ENCODE results near the gene EXPH5.

Gene EXPH5

GRCh38 chr11:108624196-108624925 lies 30.8 kb upstream of the EXPH5 start:
- Histone ChIP-seq H3K4me3 (ENCODE audit: low read length, poor library complexity, severe bottlenecking) (no peak overlapping the region), H4K20me1 (ENCODE audit: insufficient read depth, low read length, poor library complexity, severe bottlenecking) (no peaks in the 10 kb centered on the region), H3F3A (ENCODE audit: low read depth) (no peaks in the 10 kb centered on the region), H2AFZ (ENCODE audit: low read length) (no peak overlapping the region), H3K9me3 (ENCODE audit: insufficient read depth, low read depth, low read length) (0 out of 2 replicates have a peak, but pooled peaks cover 3% of the 10 kb centered on the region), H3K36me3 (ENCODE audit: insufficient read depth, low read length) (no peaks in the 10 kb centered on the region), H3K9ac (ENCODE audit: low read depth, low read length, poor library complexity, severe bottlenecking) (no peak overlapping the region), H3K4me1 (ENCODE audit: insufficient read depth, low read length, poor library complexity, severe bottlenecking) (peaks cover 8% of the 10 kb centered on the region), H3K4me2 (ENCODE audit: low read depth, low read length, poor library complexity, severe bottlenecking) (no peak overlapping the region), H3K9me2 (replicated peaks; ENCODE audit: low read depth, low read length) (no peaks in the 10 kb centered on the region), H3K27me3 (ENCODE audit: insufficient read depth, low read length, poor library complexity, severe bottlenecking) (no peaks in the 10 kb centered on the region), H3K79me2 (ENCODE audit: insufficient read depth, low read length) (no peaks in the 10 kb centered on the region)
- TF ChIP-seq EZH2phosphoT487 (IDR thresholded peaks at IDR 0.05; ENCODE audit: borderline replicate concordance) (no peak), CTCF (conservative IDR thresholded peaks at IDR 0.05; ENCODE audit: low read length) (no peak)

- Histone ChIP-seq H3K27me3 (ENCODE audit: insufficient read depth, low read length, poor library complexity, severe bottlenecking) (no peaks in the 10 kb centered on the region), H4K20me1 (ENCODE audit: insufficient read depth, low read length, poor library complexity, severe bottlenecking) (no peaks in the 10 kb centered on the region), H3K36me3 (ENCODE audit: insufficient read depth, low read length) (no peaks in the 10 kb centered on the region), H3K4me2 (ENCODE audit: low read depth, low read length, poor library complexity, severe bottlenecking) (no peak overlapping the region), H3K79me2 (ENCODE audit: insufficient read depth, low read length) (no peaks in the 10 kb centered on the region), H3K9me3 (ENCODE audit: insufficient read depth, low read depth, low read length) (no peaks in the 10 kb centered on the region), H2AFZ (ENCODE audit: low read length) (no peak overlapping the region), H3K4me1 (ENCODE audit: insufficient read depth, low read length, poor library complexity, severe bottlenecking) (peaks cover 8% of the 10 kb centered on the region), H3F3A (ENCODE audit: low read depth) (no peaks in the 10 kb centered on the region), H3K9ac (ENCODE audit: low read depth, low read length, poor library complexity, severe bottlenecking) (no peak overlapping the region), H3K9me2 (replicated peaks; ENCODE audit: low read depth, low read length) (no peaks in the 10 kb centered on the region), H3K4me3 (ENCODE audit: low read length, poor library complexity, severe bottlenecking) (no peak overlapping the region)
- TF ChIP-seq CTCF (conservative IDR thresholded peaks at IDR 0.05; ENCODE audit: low read length) = no peak
Measured at GRCh38 chr11:108622341-108622740, 28.8 kb upstream of the EXPH5 start.

DNA sequence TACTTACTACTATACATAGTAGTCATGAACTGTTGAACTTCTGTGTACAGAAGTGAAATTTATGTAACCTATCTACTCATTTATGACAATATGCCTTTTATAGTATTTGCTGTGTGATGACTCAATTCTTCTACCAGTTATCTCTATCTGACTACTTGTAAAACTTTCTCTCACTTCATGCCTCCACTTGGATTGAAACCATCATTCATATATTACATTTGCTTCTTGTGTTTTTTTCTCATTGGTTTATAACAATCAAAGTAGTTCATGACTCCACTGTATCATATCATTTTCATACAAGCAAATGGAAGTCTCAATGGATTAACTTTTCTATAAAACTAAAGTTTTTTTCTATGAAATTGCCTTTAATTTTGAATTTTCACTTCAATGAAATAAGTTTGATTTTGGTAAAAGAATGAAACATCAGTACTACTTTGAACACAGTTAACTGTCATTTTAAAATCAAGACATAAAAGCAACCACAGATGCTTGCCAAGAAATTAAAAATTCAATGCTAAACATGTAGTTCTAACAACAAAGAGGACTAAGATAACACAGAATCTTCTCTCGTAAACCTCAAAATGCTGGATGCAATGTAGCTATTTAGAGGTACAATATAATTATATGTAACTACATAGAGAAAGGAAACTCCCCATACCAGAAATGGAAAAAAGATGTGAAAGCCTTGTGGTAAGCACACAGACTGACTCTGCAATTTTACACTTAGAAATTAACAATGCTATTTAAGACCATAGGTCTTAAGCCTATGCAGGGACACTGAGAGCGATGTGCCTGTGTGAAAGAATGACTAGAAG lies 27.6 kb upstream of the EXPH5 start:
- Histone ChIP-seq H3K79me2 (ENCODE audit: insufficient read depth, low read length) (no peaks in the 10 kb centered on the region), H3K9me3 (ENCODE audit: insufficient read depth, low read depth, low read length) (no peaks in the 10 kb centered on the region), H3K4me3 (ENCODE audit: low read length, poor library complexity, severe bottlenecking) (no peak overlapping the region), H3K4me2 (ENCODE audit: low read depth, low read length, poor library complexity, severe bottlenecking) (no peak overlapping the region), H3F3A (ENCODE audit: low read depth) (no peaks in the 10 kb centered on the region), H3K9me2 (replicated peaks; ENCODE audit: low read depth, low read length) (no peaks in the 10 kb centered on the region), H3K4me1 (ENCODE audit: insufficient read depth, low read length, poor library complexity, severe bottlenecking) (peaks cover 8% of the 10 kb centered on the region), H3K27me3 (ENCODE audit: insufficient read depth, low read length, poor library complexity, severe bottlenecking) (no peaks in the 10 kb centered on the region), H3K36me3 (ENCODE audit: insufficient read depth, low read length) (no peaks in the 10 kb centered on the region), H3K9ac (ENCODE audit: low read depth, low read length, poor library complexity, severe bottlenecking) (no peak overlapping the region), H2AFZ (ENCODE audit: low read length) (no peak overlapping the region), H4K20me1 (ENCODE audit: insufficient read depth, low read length, poor library complexity, severe bottlenecking) (no peaks in the 10 kb centered on the region)
- no peak for TF ChIP-seq CTCF (conservative IDR thresholded peaks at IDR 0.05; ENCODE audit: low read length)
- TF ChIP-seq EZH2phosphoT487 (IDR thresholded peaks at IDR 0.05; ENCODE audit: borderline replicate concordance) = no peak
